Neuron (in vitro differentiated cells): ENCODE measurements around the gene TFAM.
"Not testable (repeated sequence)": the region's sequence is repeated elsewhere in the genome, so short reads cannot be mapped to it uniquely, and the experiment has no call there.

Experiments used
- H2AFZ ChIP-seq: one replicate; pipeline ENCODE4 v1.6.1; 2013; ENCODE audit warnings: low read depth, mild to moderate bottlenecking, inconsistent platforms, low read length, moderate library complexity
- H3K27me3 ChIP-seq: one replicate; pipeline ENCODE4 v1.6.1; 2013; ENCODE audit warnings: low read length; ENCODE audit not compliant: insufficient read depth
- H3K36me3 ChIP-seq: one replicate; pipeline ENCODE4 v1.6.1; 2013; ENCODE audit warnings: low read length; ENCODE audit not compliant: insufficient read depth
- H3K4me1 ChIP-seq: one replicate; pipeline ENCODE4 v1.6.1; 2013; ENCODE audit warnings: low read length; ENCODE audit not compliant: insufficient read depth
- H3K4me3 ChIP-seq: 2 replicates; pipeline ENCODE4 v1.5.1; 2013; ENCODE audit warnings: mild to moderate bottlenecking, low read length, moderate library complexity
- H3K9me3 ChIP-seq: one replicate; pipeline ENCODE4 v1.6.1; 2013; ENCODE audit warnings: low read length

TFAM gene

DNA sequence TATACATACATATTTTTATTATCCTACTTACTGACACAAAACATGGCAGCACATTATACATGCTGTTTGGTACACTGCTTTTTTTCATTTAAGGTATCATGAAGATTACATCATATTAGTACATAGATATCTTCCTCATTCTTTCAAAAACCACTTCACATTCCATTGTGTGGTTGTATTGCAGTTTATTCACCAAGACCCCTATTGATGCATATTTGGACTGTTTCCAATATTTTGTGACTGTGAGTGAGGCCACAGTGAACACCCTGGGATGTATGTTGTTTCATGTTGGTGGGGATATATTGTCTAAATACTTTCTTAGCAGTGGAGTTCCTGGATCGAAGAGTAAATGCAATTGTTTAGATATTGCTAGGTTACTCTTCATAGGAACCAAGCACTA, 39.0 kb downstream of the TFAM start:
- no peaks in the 10 kb centered on the region for H3K4me1 ChIP-seq
- no peak overlapping the region for H3K4me3 ChIP-seq
- H3K9me3 ChIP-seq, result peaks cover 4% of the 10 kb centered on the region
- no peaks in the 10 kb centered on the region for H3K27me3 ChIP-seq
- H3K36me3 ChIP-seq, result no peaks in the 10 kb centered on the region
- H2AFZ ChIP-seq, result no peak overlapping the region

GRCh38 chr10:58428436-58428835, 43.2 kb downstream of the TFAM start:
- H3K27me3 ChIP-seq, H3K4me1 ChIP-seq, H2AFZ ChIP-seq, H3K36me3 ChIP-seq, H3K4me3 ChIP-seq, H3K9me3 ChIP-seq: not testable (repeated sequence)

DNA sequence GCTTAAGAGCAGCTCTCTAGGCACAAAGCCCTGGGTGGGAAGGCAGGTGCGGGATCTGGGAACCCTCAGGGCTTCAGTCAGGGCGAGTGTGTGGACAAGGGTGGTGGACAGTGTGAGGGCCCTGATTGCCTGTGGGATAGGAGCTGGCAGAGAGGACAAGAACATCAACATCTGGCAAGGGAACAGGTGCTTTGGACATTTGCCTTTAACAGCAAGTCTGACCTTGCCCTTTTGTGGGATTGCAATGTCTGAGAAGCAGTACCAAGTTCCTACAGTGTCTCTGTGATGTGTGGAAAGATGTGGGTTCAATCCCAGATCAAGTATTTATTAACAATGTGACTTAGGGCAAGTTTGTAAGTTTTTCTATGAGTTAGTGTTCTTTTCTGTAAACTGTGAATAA, 46.7 kb downstream of the TFAM start:
- no peak overlapping the region for H2AFZ ChIP-seq
- H3K4me3 ChIP-seq, result no peak overlapping the region

GRCh38 chr10:58433066-58433465, 47.9 kb downstream of the TFAM start:
- H3K27me3 ChIP-seq, result no peaks in the 10 kb centered on the region
- H3K4me3 ChIP-seq, result no peak overlapping the region
- H2AFZ ChIP-seq, result no peak overlapping the region
- H3K4me1 ChIP-seq, result no peaks in the 10 kb centered on the region
- no peaks in the 10 kb centered on the region for H3K36me3 ChIP-seq
- H3K9me3 ChIP-seq, result no peaks in the 10 kb centered on the region

More for the DNA sequence above, 46.7 kb downstream of the TFAM start:
- Histone ChIP-seq H3K9me3 (no peaks in the 10 kb centered on the region), H3K27me3 (no peaks in the 10 kb centered on the region), H3K4me1 (no peaks in the 10 kb centered on the region), H3K36me3 (no peaks in the 10 kb centered on the region)

GRCh38 chr10:58433571-58433970, 48.4 kb downstream of the TFAM start:
- Histone ChIP-seq H3K9me3 (no peaks in the 10 kb centered on the region), H2AFZ (no peak overlapping the region), H3K4me1 (no peaks in the 10 kb centered on the region), H3K27me3 (no peaks in the 10 kb centered on the region), H3K36me3 (no peaks in the 10 kb centered on the region), H3K4me3 (no peak overlapping the region)

DNA sequence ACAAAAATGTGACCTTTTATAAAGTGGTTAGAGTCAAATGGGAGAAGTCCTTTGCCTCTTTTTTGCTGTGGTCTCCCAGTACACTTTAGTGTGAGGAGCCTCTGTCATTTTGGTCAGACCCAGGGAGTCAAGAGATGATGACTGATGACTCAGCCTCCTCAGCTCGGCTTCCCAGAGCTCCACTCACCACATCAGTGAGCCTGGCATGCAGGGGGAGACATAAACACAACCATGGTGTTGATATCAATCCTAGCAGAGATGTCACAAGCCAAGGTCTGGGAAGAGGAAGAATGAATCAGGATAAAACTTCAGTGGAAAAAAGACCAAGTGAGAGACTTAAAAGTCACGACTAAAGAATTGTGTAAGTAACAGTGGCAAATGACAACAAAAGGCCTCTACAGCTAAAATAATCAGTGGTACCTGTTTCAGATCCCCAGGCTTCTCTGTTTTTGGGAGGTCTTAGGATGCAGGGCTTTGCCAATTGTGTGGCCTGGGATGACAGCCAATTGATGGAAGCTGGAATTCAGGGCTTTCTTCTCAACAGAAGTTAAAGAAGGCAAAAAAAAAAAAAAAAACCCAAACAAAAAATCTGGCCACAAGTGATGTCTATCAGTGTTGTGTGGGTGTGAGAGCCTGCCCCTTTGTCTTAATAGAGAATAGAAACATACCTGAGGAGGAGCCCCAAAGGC, 50.2 kb downstream of the TFAM start:
- H3K27me3 ChIP-seq, result no peaks in the 10 kb centered on the region
- no peak overlapping the region for H2AFZ ChIP-seq
- H3K9me3 ChIP-seq, result no peaks in the 10 kb centered on the region
- no peaks in the 10 kb centered on the region for H3K4me1 ChIP-seq
- H3K4me3 ChIP-seq, result no peak overlapping the region
- no peaks in the 10 kb centered on the region for H3K36me3 ChIP-seq

- no peaks in the 10 kb centered on the region for H3K27me3 ChIP-seq
These were observed 50.9 kb downstream of the TFAM start for GRCh38 chr10:58436071-58436470.

DNA sequence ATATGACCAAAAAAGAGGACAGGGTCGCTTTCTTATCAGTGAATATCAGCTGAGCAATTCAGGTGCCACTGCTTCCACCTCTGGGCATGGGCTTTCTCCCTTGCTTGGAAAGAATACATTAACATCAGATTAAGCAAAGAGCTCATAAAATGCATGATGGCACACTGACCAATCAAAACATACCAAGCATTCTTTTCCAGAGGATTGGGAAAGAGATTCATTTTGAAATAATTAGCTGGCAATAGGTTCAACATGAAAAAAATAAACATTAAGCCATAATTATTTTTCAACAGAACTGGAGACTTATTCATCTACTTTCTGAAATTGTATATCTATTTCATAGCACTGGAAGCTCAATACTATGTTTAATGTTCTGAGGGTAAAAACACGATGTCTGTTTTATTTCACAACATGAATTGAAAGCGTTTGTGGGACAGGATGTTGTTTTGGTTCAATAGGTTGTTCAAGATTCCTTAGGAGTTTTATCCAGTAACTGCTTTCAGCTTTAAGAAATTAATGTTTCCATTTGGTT, 53.2 kb downstream of the TFAM start:
- no peak overlapping the region for H3K4me3 ChIP-seq
- no peak overlapping the region for H2AFZ ChIP-seq
- no peaks in the 10 kb centered on the region for H3K27me3 ChIP-seq
- no peaks in the 10 kb centered on the region for H3K4me1 ChIP-seq
- no peaks in the 10 kb centered on the region for H3K36me3 ChIP-seq
- no peaks in the 10 kb centered on the region for H3K9me3 ChIP-seq

More at GRCh38 chr10:58436071-58436470, 50.9 kb downstream of the TFAM start:
- Histone ChIP-seq H3K9me3 (no peaks in the 10 kb centered on the region), H2AFZ (no peak overlapping the region), H3K36me3 (no peaks in the 10 kb centered on the region), H3K4me1 (no peaks in the 10 kb centered on the region), H3K4me3 (no peak overlapping the region)

DNA sequence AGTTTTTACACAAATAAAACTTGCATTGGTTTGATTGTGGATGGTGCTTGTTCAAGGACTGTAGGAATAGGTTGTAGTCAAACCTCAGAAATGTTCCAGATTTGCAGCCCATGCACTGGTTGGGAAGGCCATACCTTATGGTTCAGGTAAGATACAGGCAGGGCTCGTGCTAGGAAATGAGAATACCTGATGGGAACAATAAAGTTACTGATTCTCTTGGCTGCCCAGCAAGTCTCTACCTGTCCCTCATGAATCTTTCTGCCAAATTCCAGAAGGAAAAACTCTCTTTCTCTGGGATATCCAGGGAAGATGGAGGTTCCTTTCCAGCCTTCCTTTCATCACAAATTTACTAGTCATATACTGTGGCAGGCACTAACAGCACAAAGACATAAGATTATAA, 53.8 kb downstream of the TFAM start:
- Histone ChIP-seq H3K4me1 (no peaks in the 10 kb centered on the region), H3K27me3 (no peaks in the 10 kb centered on the region), H2AFZ (no peak overlapping the region), H3K9me3 (no peaks in the 10 kb centered on the region), H3K36me3 (no peaks in the 10 kb centered on the region), H3K4me3 (no peak overlapping the region)

- no peak overlapping the region for H3K4me3 ChIP-seq
These were observed 54.6 kb downstream of the TFAM start for GRCh38 chr10:58439632-58440364.

DNA sequence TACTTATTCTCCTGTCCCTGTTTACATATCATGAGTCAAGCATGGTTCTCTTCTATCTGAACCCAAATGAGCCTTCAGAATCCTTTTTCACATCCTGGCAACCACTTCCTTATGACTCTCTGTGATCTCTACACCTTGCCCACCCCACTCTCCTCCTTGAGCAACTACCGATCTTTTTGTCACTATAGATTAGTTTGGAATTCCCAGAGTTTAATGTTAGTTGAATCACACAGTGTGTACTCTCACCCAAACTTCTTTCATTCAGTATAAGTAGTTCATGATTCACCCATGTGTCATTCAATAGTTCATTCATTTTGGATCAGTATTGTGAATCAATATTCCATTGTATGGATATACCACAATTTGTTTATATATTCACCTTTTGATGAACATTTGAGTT, 55.3 kb downstream of the TFAM start:
- no peaks in the 10 kb centered on the region for H3K36me3 ChIP-seq
- H3K4me1 ChIP-seq, result no peaks in the 10 kb centered on the region

More at GRCh38 chr10:58439632-58440364, 54.6 kb downstream of the TFAM start:
- Histone ChIP-seq H3K27me3 (no peaks in the 10 kb centered on the region), H3K4me1 (no peaks in the 10 kb centered on the region), H3K36me3 (no peaks in the 10 kb centered on the region), H2AFZ (no peak overlapping the region), H3K9me3 (no peaks in the 10 kb centered on the region)

DNA sequence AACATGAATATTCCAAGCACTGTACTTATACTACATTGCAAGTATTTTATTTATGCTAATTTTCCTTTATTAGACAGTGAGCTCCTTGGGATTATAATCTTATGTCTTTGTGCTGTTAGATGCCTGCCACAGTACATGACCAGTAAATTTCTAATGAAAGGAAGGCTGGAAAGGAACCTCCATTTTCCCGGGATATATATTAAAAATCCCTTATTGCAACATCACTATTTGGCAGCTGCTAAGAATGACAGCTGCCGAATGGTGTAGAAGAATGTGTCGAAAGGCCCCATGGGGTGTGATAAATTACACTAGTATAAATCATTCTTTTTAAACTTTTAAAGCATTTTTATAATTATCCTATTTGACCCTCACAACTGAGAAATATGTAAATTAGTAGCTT, 59.1 kb downstream of the TFAM start:
- Histone ChIP-seq H3K9me3 (no peaks in the 10 kb centered on the region), H3K27me3 (no peaks in the 10 kb centered on the region), H3K4me1 (no peaks in the 10 kb centered on the region), H3K4me3 (no peak overlapping the region), H3K36me3 (no peaks in the 10 kb centered on the region), H2AFZ (no peak overlapping the region)

More for the DNA sequence above, 55.3 kb downstream of the TFAM start:
- no peaks in the 10 kb centered on the region for H3K9me3 ChIP-seq
- no peak overlapping the region for H2AFZ ChIP-seq
- no peaks in the 10 kb centered on the region for H3K27me3 ChIP-seq
- H3K4me3 ChIP-seq, result no peak overlapping the region

DNA sequence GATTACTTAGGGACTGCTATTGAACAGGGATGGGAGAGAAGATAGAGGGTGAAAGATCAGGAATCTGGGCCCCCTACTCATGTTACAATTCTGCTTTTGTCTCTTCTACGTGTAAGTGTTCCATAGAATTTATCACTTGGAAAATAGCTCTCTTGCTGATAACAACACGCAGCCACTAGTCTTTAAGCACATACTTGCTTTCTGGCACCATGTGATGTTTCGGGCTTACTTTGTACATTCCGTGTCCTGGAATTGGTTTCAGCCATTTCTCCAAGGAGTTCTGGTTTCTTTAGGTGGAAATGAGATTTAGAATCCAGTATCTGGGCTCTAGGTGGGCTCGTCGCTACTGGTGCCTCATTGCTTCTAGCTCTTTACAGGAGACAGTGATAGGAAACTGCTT, 59.7 kb downstream of the TFAM start:
- Histone ChIP-seq H3K4me1 (no peaks in the 10 kb centered on the region), H3K27me3 (no peaks in the 10 kb centered on the region), H3K36me3 (no peaks in the 10 kb centered on the region), H2AFZ (no peak overlapping the region), H3K4me3 (no peak overlapping the region), H3K9me3 (no peaks in the 10 kb centered on the region)
